ENCODE results near the gene PKD1L1.
"Not testable (repeated sequence)": the region's sequence is repeated elsewhere in the genome, so short reads cannot be mapped to it uniquely, and the experiment has no call there.

Gene PKD1L1, protein sequence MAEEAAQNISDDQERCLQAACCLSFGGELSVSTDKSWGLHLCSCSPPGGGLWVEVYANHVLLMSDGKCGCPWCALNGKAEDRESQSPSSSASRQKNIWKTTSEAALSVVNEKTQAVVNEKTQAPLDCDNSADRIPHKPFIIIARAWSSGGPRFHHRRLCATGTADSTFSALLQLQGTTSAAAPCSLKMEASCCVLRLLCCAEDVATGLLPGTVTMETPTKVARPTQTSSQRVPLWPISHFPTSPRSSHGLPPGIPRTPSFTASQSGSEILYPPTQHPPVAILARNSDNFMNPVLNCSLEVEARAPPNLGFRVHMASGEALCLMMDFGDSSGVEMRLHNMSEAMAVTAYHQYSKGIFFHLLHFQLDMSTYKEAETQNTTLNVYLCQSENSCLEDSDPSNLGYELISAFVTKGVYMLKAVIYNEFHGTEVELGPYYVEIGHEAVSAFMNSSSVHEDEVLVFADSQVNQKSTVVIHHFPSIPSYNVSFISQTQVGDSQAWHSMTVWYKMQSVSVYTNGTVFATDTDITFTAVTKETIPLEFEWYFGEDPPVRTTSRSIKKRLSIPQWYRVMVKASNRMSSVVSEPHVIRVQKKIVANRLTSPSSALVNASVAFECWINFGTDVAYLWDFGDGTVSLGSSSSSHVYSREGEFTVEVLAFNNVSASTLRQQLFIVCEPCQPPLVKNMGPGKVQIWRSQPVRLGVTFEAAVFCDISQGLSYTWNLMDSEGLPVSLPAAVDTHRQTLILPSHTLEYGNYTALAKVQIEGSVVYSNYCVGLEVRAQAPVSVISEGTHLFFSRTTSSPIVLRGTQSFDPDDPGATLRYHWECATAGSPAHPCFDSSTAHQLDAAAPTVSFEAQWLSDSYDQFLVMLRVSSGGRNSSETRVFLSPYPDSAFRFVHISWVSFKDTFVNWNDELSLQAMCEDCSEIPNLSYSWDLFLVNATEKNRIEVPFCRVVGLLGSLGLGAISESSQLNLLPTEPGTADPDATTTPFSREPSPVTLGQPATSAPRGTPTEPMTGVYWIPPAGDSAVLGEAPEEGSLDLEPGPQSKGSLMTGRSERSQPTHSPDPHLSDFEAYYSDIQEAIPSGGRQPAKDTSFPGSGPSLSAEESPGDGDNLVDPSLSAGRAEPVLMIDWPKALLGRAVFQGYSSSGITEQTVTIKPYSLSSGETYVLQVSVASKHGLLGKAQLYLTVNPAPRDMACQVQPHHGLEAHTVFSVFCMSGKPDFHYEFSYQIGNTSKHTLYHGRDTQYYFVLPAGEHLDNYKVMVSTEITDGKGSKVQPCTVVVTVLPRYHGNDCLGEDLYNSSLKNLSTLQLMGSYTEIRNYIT (N-terminal part only)

DNA sequence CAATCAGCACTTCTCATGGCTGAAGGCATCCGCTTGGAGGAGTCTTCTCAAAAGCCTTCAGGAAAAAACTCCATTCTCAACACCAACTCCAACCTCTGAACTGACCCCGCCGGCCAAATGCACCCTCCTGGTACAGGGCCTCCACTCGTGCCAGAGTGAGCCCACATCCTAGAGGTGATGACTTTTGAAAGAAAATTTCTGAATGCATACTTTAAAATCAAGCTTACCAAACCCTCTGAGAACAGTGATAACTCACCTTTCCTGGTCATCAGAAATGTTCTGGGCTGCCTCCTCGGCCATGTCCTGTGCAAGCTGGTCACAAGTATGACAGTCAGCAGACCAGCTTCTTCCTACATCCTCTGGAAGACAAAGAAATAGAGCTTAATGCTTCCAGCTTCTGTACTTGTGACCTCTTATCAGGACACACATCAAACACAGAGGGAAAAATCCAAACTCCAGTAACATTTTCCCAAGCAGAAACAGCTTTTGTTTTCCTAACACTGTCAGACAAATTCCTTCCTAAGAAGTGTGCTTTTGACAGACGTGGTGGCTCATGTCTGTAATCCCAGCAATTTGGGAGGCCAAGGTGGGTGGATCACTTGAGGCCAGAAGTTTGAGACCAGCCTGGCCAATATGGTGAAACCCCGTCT lies at the start of gene PKD1L1:
TSS of gene PKD1L1 (minus strand) at position 326 of the 650 bp plus-strand sequence. CDS start at position 300, 26 bp downstream.
- DNase-seq = no peak

DNA sequence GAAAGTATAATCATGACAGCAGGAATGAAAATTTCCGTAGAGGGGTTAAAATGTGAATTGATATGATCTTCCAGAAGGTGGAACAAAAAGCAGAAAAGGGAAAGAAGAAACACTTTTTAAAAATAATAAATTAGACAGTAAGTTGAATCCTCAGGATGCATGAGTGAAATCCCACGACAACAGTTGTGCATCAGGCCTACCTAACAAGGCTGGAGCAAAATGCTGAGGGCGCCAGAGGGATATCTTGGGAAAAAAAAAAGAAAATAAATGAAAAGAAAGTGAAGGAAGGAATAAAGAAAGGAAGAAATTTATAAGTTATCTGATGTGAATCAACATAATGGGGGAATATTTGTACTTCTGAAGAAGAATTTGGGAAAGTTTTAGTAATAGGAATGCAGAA lies 44.2 kb upstream of the PKD1L1 start:
- no peak for DNase-seq

DNA sequence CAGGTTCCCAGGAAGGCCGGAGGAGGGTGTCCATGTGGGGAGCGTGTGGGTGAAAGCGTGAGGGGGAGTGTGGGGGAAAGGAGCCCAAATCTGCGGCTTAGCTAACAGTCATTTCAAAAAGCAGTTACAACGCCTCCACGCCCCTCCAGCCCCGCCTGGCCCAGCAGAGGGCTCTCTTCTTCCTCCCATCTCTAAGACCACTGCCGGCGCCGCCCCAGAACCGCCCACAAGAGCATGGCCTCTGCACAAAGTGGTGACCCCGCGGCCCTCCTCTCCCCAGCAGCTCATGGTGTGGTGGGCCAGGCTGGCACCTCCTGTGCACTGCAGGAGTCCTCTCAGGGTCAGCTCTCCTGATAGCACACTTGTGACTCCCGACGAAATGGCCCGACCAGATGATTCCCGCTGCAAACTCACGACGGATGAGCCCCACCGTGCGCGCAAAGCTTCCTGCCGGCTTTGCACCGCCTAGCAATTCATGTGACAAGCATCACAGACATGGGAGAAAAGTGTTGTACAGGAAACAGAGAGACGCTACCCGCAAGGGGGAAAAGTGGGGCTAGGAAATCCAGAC lies 43.6 kb upstream of the PKD1L1 start:
- peak; percentile 84 for DNase-seq

DNA sequence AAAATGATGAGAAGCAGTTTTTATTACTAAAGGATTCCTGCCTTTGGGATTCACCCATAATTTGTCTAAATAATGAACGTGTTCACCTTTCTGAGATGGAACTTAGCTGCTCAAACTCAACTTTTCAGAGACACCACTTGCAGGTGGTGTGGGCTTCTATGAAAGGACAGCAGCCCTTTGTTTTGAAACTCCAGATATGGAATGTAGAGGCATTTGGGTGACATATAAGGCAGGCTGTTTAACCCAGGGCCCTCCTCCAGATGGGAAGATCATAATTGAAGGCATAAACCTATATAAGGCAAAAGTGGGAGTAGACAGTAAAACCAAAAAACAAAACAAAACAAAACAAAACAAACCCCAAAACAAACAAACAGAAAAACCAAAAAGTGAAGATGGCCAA lies 43.0 kb upstream of the PKD1L1 start:
- no peak for DNase-seq

DNA sequence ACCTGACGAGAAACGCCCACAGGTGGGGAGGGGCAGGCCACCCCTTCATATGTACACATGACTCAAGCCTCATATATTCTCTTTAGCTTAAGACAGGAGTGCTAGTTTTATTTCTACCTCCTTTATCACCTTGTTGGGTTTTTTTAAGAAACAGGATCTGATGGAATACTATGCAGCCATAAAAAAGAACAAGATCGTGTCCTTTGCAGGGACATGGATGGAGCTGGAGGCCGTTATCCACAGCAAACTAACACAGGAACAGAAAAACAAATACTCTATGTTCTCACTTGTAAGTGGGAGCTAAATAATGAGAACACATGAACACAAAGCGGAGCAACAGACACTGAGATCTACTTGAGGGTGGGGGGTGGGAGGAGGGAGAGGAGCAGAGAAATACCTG lies 42.3 kb upstream of the PKD1L1 start:
- DNase-seq = no peak

DNA sequence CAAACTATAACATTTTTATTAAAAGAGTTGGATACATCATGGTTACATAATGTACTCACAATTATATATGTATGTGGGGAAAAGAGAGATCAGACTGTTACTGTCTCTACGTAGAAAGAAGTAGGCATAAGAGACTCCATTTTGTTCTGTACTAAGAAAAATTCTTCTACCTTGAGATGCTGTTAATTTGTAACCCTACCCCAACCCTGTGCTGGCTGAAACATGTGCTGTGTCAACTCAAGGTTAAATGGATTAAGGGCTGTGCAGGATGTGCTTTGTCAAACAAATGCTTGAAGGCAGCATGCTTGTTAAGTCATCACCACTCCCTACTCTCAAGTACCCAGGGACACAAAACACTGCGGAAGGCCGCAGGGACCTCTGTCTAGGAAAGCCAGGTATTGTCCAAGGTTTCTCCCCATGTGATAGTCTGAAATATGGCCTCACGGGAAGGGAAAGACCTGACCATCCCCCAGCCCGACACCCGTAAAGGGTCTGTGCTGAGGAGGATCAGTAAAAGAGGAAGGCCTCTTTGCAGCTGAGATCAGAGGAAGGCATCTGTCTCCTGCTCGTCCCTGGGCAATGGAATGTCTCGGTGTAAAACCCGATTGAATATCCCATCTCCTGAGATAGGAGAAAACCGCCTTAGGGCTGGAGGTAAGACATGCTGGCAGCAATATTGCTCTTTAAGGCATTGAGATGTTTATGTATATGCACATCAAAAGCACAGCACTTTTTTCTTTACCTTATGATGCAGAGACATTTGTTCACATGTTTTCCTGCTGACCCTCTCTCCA lies 41.5 kb upstream of the PKD1L1 start:
- not testable (repeated sequence) for DNase-seq

DNA sequence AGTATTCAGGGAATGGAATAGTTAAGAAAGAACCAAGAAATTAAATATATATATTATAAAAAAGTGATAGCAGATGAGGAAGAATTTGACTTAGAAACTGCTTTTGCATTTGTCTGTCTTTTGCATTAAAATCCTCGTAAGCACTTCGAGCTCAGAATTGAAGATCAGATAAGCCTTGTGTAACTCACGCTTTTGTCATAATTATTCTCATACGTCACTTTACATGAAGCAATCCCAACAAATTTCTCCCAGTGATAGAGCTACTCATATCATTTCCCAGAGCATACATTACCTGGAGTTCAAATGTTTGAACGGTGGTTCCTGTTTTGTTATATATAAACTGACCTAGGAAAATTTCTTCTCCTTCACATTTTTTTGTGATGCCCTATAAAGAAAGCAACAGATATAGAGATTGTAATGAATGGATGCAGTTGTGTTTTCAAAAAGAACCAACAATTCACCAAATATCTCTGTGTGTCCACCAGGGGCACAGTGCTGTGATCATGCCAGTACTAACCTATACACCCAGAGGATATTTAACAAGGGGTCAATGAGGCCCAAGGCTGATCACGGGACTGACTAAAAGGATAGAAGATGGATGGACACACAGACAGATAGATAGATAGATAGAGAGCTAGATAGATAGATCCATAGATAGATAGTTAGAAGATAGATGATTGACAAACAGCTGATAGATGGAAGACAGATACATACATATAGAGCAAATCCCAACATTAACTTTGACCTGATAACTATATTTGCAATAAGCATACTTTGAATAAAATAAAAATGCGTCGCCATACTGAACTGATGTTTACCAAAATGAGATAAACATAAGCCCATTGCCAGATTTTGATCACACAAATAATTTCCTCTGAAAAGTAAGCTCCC lies 40.5 kb upstream of the PKD1L1 start:
- no peak for DNase-seq

DNA sequence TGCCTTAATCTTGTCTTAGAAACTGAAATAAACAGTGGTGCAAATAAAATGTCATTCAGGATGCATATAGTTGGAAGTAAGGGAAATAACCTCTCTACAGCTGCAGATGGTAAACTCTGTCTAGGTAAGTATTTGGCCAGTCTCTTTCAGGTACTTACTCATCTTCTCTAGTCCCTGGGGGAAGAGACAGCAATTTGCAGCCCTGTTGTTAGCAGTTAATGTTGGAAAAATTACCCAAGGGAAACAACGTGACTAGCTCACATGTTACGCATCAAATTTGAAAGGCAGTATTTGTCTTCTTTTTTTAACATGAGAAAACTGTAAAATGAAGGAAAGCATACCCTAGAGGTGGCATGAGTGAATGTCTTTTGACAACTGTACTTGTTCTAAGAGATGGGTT lies 34.3 kb upstream of the PKD1L1 start:
- no peak for DNase-seq

DNA sequence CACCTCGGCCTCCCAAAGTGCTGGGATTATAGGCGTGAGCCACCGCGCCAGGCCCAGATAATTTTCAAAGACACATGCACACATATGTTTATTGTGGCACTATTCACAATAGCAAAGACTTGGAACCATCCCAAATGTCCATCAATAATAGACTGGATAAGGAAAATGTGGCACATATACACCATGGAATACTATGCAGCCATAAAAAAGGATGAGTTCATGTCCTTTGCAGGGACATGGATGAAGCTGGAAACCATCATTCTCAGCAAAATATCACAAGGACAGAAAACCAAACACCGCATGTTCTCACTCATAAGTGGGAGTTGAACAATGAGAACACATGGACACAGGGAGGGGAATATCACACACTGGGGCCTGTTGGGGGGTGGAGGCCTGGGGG lies 32.4 kb upstream of the PKD1L1 start:
- not testable (repeated sequence) for DNase-seq

DNA sequence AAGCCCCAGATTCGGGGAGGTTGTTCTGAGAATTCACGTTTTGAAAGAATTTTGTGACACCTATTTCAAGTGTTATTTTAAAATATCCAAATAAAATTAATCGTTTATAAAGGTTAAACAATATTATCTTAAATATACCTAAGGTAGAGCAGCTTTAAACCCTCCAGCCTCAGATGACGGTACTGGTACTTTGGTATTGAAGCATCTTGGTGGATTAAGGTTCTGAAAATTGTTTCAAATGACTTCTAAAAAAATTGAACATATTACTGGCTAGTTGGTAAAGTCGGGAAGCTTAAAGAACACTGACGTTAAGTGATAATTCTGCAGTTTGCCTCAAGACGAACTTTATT lies 31.5 kb upstream of the PKD1L1 start:
- no peak for DNase-seq

DNA sequence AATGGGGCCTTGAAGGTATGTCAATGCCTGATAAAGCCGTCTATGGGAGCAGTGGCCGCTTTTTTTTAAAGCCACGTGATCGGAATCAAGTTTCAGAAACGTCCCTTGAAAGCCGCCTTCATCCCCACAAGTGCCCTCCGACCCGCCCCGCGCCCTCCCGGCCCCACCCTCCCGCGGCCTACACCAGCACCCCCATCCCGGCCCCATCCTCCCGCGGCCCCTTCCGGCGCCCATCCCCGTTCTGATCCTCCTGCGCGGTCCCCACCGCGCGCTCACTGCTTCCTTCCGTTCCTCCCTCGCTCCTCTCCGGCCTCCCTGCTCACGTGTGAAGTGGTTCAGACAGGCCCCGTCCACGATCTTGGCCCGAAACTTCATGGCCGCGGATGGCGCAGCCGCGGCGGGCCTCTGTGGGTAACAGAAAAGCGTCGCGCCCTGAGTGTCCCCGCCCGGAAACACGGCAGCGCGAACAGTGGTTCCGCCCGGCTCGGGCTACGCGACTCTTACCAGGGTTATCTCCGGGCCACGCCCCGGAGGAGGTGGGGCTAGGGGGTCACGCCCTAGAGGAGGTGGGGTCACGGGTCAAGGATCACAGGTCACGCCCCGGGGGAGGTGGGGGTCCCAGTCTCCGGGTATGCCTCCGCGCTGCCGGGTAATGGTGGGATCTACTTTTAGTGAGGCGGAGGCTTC lies 31.0 kb upstream of the PKD1L1 start, which contains the start of gene HUS1:
TSS of gene HUS1 (minus strand) at position 471 of the 687 bp plus-strand sequence. CDS start at position 375, 96 bp downstream.
- DNase-seq = peak; percentile 96

DNA sequence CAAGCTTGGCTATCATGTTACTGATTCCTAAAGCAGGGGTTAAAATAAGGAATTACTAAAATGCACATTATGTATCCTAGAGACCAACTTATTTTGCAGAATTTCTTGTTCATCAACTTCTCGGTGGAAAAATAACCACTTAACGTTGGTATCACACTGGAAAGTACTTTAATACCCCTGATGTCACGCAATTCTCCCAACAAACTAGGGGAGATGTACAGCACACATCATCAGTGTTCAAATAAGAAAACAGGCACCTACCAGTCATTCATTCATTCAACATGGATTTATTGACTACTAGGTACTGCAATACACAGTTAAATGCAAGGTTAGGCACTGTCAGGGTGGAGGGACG lies 30.5 kb upstream of the PKD1L1 start:
- DNase-seq = no peak

DNA sequence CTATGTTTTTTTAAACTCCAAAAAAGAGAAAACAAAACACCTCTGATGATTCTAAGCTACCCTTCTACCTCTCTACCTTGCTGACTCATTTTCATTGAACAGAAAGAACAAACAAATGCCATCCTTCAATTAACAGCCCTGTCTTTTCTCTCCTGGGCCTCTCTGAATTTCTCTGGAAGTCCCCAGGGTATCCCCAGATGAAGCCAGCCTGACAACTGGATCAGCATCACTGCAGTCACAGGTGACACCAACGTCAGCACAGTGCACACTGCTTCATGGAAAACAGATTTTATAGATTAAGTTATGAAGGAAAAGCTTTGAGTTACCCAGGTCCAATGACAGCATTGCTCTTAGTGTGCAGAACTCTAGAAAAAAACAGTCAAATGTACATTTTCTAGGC lies 25.5 kb upstream of the PKD1L1 start:
- no peak for DNase-seq

DNA sequence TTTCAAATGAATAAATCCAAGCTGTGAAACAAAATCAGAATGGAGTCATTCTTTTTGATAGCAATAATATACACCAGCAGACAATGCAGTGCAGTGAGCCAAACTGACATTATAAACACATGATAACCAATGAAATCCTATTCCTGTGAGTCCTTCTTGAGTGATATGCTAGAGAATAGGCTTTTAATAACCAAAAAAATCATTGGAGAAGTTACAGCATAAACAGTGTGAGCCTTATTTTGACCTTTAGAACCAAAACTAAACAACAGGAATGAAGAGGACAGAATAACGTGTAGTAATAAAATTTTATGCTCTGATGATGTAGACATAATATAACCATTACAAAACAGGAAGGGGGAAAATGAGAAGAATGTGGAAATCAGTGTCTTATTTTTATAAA lies 22.5 kb upstream of the PKD1L1 start:
- DNase-seq = peak; percentile 84

DNA sequence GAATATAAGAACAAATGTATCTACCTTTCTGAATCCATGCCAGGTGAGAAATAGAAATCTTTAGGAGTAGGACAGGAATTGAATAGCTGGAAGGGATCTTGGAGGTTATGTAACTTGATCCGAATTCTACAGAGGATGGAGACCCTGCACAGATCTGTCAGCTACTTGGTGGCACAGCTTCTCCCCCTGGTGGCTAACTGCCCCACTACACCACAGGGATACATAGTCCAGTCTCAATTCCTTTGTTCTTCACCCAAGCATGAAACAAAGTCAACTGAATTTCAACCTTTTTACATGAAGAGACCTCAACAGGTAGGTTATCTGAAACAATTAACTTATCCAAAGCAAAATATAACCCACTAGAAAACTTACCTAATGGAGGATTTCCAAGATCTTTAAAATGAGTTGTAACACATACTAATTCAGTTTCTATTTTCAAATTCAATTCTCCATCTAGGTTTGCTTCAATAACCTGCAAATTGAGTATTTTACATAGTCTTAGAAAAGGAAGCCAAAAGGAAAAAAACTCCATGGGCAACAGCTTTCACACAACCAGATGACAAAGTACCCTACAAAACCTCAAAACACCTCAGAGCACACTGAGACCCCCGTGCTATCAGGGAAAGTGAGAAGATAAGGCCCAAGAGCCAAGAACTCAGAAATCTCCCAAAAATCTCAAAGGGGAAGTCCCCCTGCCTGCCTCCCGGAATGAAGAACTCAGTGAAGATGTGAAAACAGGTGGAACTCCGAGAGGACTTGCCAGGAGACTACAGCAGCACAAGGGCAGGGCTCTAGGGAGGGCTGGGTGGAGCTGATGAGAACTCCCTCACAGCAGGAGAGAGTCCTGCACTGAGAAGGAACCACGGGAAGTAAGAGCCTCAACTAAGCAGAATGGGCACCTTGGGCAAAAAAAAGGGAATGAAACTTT lies 20.8 kb upstream of the PKD1L1 start:
- peak; percentile 57 for DNase-seq

DNA sequence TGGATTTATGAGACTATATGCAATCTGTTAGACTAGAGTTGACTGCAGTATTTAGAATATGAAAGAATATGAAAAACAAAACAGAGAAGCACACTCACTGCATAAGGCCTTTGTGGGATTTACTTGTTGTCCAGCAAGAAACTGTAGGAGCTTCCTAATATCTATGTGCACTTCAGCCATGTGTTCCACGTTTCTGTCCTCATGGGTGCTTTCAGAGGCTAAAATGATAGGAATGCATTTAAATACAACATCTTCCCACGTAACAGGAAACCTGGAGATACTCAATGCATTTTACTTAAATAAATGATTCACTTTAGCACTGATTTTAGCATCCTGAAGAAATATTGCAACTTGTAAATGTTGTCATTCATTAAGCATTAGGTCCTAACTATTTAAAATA lies 19.4 kb upstream of the PKD1L1 start:
- DNase-seq = no peak

DNA sequence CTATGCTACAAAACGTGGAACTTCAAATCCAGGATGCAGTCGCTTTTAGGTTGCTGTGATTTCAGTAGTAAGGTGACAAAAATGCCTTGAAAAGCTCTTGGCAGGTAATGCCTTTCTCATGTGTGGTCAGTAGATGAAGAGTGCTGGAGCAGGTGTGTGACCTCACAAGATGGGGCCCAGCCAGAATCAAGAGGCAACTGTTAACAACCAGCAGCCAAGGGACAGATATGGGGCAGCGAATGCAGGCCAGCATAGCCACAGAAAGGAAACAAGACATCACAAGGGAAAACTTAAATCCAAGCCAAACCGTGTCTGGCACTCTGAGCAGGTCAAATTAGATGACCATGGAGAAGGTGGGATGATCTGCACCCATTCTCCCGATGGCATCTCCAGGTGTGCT lies 18.9 kb upstream of the PKD1L1 start:
- no peak for DNase-seq

DNA sequence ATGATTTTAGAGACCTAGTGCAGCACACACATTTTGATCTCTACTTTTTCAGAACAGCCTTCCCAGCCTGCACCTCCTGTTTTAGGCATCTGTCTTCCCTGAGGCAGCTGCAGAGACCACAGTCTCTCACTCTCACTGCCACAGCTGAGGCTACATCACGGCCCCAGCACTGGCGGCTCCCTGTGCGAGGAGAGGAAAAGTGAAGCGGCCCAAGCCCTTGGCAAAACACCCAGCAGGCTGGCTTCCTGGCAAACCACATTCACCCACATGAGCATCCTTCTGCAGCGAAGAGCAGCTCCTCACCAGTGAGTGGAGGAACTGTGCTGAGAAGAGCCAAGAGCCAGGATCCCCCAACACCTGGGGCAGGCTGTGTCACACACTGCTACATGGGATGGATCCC lies 17.2 kb upstream of the PKD1L1 start:
- DNase-seq = no peak

DNA sequence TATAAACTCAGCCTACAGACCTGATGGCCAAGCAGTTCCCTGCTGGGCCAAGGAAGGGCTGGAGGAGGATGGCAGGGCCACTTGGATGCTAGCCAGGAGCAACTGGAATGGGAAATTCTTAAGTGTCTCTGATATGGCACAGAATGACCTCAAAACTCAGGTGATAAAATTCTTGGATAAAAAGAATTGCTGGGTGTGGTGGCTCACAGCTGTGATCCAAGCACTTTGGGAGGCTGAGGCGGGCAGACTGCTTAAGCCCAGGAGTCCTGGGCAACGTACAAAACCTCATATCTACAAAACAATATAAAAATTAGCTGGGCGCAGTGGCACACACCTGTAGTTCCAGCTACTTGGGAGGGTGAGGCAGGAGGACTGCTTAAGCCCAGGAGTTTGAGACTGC lies 14.0 kb upstream of the PKD1L1 start:
- DNase-seq = no peak
